A673 (cell line): ENCODE measurements around the gene ABHD6.

Experiments used
- EZH2 ChIP-seq: fragments of 200-600 bp; sonication (generic); IDR thresholded peaks from 2 replicates; pipeline ENCODE4 v1.6.1; 2017; ENCODE audit warnings: borderline replicate concordance, low read depth, mild to moderate bottlenecking, mixed read lengths, antibody characterized with exemption, low read length; ENCODE audit not compliant: poor library complexity, severe bottlenecking
- TF ChIP-seq, protein P1 (sequence below): fragments of 300-800, 200-600 bp; sonication (generic); conservative IDR thresholded peaks from 2 replicates; pipeline ENCODE4 v1.5.1; 2017; ENCODE audit warnings: low read depth, mild to moderate bottlenecking, antibody characterized with exemption, low read length, moderate library complexity, mixed read lengths

DNA sequence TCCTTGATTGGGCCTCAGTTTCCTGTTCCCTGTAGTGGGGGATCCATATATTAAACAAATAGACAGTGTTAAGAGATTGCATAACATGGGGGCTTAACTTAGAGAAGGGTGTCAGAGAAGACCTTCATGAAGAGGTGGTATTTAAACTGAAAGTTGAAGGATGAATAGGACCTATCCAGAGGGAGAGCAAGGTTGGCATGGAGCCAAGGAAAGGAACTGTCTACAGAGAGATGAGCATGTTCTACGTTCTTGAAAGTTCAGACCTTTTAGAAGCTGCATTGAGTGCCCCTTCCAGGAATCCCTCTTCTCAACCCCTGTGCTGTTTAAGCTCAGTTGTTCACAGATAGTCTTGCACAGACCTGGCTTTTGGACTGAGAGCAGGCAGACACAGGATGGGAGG lies 71.1 kb downstream of the ABHD6 start:
- TF ChIP-seq, protein P1, sequence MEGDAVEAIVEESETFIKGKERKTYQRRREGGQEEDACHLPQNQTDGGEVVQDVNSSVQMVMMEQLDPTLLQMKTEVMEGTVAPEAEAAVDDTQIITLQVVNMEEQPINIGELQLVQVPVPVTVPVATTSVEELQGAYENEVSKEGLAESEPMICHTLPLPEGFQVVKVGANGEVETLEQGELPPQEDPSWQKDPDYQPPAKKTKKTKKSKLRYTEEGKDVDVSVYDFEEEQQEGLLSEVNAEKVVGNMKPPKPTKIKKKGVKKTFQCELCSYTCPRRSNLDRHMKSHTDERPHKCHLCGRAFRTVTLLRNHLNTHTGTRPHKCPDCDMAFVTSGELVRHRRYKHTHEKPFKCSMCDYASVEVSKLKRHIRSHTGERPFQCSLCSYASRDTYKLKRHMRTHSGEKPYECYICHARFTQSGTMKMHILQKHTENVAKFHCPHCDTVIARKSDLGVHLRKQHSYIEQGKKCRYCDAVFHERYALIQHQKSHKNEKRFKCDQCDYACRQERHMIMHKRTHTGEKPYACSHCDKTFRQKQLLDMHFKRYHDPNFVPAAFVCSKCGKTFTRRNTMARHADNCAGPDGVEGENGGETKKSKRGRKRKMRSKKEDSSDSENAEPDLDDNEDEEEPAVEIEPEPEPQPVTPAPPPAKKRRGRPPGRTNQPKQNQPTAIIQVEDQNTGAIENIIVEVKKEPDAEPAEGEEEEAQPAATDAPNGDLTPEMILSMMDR: no peak
- no peak for TF ChIP-seq EZH2
